Ovary (tissue), 3 donors: ENCODE results near the gene WIPF1.

Experiments
- EP300 ChIP-seq: sonication (generic); formaldehyde crosslinking; IDR thresholded peaks from one replicate; pipeline ENCODE4 v1.6.1; 2017; ENCODE audit warnings: antibody characterized with exemption
- POLR2A ChIP-seq: fragments of 450-650 bp; IDR thresholded peaks from one replicate; pipeline ENCODE4 v1.6.1; 2017; ENCODE audit warnings: antibody characterized with exemption, mild to moderate bottlenecking, moderate library complexity
- TF ChIP-seq, protein P1 (sequence below), 3 donors: fragments of 450-650 bp in 2 of 3; fragments of 200-600 bp in 1 of 3; IDR thresholded peaks; one replicate each; pipeline versions ENCODE4 v1.5.1 to v1.8.0; 2016 to 2022; ENCODE audit warnings: antibody characterized with exemption in 3 of 3, mild to moderate bottlenecking in 1 of 3
- donor health status: DM: no; HTN: no; CAD: no.

GRCh38 chr2:174603280-174603679, 5.7 kb upstream of the WIPF1 start:
- TF ChIP-seq, protein P1, sequence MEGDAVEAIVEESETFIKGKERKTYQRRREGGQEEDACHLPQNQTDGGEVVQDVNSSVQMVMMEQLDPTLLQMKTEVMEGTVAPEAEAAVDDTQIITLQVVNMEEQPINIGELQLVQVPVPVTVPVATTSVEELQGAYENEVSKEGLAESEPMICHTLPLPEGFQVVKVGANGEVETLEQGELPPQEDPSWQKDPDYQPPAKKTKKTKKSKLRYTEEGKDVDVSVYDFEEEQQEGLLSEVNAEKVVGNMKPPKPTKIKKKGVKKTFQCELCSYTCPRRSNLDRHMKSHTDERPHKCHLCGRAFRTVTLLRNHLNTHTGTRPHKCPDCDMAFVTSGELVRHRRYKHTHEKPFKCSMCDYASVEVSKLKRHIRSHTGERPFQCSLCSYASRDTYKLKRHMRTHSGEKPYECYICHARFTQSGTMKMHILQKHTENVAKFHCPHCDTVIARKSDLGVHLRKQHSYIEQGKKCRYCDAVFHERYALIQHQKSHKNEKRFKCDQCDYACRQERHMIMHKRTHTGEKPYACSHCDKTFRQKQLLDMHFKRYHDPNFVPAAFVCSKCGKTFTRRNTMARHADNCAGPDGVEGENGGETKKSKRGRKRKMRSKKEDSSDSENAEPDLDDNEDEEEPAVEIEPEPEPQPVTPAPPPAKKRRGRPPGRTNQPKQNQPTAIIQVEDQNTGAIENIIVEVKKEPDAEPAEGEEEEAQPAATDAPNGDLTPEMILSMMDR (IDR thresholded peaks at IDR 0.05): peak in 2 of 3 donors; percentile 28 to 39
- TF ChIP-seq EP300: no peak
- no peak for TF ChIP-seq POLR2A
